Endothelial cell (in vitro differentiated cells): ENCODE results near the gene ATXN1. TPM values are rescaled to one million over a fixed set of nuclear protein-coding genes. Genes with fewer than 3 reads are reported as not detected.

ENCODE experiments used
- DNase-seq: peaks from one replicate; pipeline ENCODE4 v3.0.0; 2021; ENCODE audit warnings: low spot score
- H3K27ac Mint-ChIP-seq: one replicate; pipeline ENCODE4 v1.8.0; 2021; ENCODE audit warnings: mixed read lengths, inconsistent platforms; ENCODE audit not compliant: unreplicated experiment
- H3K27me3 Mint-ChIP-seq: one replicate; pipeline ENCODE4 v1.8.0; 2021; ENCODE audit warnings: mild to moderate bottlenecking, moderate library complexity, mixed read lengths, inconsistent platforms; ENCODE audit not compliant: unreplicated experiment
- H3K36me3 Mint-ChIP-seq: one replicate; pipeline ENCODE4 v1.8.0; 2021; ENCODE audit warnings: mild to moderate bottlenecking, low read depth, mixed read lengths, inconsistent platforms; ENCODE audit not compliant: unreplicated experiment
- H3K4me1 Mint-ChIP-seq: one replicate; pipeline ENCODE4 v1.8.0; 2021; ENCODE audit warnings: mild to moderate bottlenecking, mixed read lengths, inconsistent platforms; ENCODE audit not compliant: unreplicated experiment
- H3K4me3 Mint-ChIP-seq: one replicate; pipeline ENCODE4 v1.8.0; 2021; ENCODE audit warnings: mild to moderate bottlenecking, mixed read lengths, inconsistent platforms; ENCODE audit not compliant: unreplicated experiment
- H3K9me3 Mint-ChIP-seq: one replicate; pipeline ENCODE4 v1.8.0; 2021; ENCODE audit warnings: mixed read lengths, inconsistent platforms; ENCODE audit not compliant: unreplicated experiment
- total RNA-seq: library from RNA; stranded (reverse); fragmentation: NEBNext Ultra II Directional; extraction: Animal tissue kit (Norgen Biotek cat#: 25700); gene quantifications from one replicate; pipeline ENCODE4 v1.2.1, GENCODE V29; 2021; ENCODE audit not compliant: unreplicated experiment
- TF ChIP-seq, protein P1 (sequence below): fragments of 200-600 bp; sonication (generic); IDR thresholded peaks from one replicate; pipeline ENCODE4 v1.5.0; 2021; ENCODE audit warnings: antibody characterized with exemption; ENCODE audit not compliant: unreplicated experiment

ATXN1 gene
- total RNA-seq, 1 donor from 2014 or later, result 18.7 TPM

DNA sequence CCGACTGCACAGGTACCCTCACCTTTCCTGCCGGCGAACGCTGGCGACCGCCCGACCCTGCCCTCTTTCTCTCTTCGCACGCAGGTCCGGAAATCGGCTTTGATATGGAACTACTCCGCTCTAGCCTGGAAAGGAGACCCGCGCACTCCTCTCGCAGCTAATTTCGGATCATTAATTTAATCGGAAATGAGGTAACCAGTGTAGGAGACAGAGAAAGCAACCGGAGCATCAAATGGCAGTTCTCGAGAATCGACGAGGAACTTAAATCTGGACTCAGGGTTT lies 949 bp upstream of the ATXN1 start:
- TF ChIP-seq, protein P1, sequence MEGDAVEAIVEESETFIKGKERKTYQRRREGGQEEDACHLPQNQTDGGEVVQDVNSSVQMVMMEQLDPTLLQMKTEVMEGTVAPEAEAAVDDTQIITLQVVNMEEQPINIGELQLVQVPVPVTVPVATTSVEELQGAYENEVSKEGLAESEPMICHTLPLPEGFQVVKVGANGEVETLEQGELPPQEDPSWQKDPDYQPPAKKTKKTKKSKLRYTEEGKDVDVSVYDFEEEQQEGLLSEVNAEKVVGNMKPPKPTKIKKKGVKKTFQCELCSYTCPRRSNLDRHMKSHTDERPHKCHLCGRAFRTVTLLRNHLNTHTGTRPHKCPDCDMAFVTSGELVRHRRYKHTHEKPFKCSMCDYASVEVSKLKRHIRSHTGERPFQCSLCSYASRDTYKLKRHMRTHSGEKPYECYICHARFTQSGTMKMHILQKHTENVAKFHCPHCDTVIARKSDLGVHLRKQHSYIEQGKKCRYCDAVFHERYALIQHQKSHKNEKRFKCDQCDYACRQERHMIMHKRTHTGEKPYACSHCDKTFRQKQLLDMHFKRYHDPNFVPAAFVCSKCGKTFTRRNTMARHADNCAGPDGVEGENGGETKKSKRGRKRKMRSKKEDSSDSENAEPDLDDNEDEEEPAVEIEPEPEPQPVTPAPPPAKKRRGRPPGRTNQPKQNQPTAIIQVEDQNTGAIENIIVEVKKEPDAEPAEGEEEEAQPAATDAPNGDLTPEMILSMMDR, result no peak
- Mint-ChIP-seq H3K9me3 (no peaks in the 10 kb centered on the region), H3K27me3 (peaks cover 5% of the 10 kb centered on the region), H3K4me3 (peak overlapping the region; percentile 95), H3K36me3 (peaks cover 3% of the 10 kb centered on the region), H3K27ac (no peak overlapping the region), H3K4me1 (peaks cover 18% of the 10 kb centered on the region)
- no peak for DNase-seq

DNA sequence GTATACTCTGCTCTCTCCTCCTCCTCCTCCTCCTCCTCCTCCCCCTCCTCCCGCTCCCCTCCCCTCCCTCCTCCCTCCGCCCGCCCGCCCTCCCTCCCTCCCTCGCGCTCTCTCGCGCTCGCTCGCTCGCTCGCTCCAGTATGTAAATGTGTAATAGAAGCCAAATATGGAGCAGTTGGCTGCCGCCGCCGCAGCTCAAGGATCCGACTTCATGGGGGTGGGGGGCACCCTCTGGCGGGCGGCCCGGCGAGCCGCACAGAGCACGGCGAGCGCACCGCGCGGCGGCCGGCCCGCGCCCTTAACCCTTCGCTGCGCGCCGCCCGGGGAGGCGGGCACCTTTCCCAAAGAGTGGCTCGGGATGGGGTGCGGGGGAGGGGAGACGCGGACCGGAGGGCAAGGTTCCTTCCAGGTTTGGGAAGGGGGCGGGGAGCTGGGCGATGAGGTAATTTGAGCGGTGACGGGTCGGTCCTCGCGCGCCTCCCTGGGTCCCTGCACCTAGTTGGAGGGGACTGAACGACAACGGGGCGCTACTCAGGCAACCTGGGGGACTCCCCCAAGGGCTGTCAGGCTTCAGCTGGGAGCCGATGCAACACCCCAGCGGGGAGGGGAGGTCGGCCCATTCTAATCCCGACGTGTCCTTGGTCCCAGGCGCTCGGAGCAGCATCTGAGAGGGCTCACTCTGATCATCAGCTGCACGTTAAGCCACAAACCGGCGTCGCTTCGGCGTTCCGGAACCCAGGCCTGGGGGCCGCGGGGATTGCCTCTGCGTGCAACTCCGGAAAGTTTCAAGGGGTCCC lies 409 bp upstream of the ATXN1 start:
- Mint-ChIP-seq H3K4me1 (peaks cover 18% of the 10 kb centered on the region), H3K9me3 (no peaks in the 10 kb centered on the region), H3K4me3 (peak overlapping the region; percentile 95), H3K27me3 (peaks cover 5% of the 10 kb centered on the region), H3K36me3 (peaks cover 3% of the 10 kb centered on the region), H3K27ac (no peak overlapping the region)
- TF ChIP-seq, protein P1, result no peak
- peak; percentile 74 for DNase-seq

DNA sequence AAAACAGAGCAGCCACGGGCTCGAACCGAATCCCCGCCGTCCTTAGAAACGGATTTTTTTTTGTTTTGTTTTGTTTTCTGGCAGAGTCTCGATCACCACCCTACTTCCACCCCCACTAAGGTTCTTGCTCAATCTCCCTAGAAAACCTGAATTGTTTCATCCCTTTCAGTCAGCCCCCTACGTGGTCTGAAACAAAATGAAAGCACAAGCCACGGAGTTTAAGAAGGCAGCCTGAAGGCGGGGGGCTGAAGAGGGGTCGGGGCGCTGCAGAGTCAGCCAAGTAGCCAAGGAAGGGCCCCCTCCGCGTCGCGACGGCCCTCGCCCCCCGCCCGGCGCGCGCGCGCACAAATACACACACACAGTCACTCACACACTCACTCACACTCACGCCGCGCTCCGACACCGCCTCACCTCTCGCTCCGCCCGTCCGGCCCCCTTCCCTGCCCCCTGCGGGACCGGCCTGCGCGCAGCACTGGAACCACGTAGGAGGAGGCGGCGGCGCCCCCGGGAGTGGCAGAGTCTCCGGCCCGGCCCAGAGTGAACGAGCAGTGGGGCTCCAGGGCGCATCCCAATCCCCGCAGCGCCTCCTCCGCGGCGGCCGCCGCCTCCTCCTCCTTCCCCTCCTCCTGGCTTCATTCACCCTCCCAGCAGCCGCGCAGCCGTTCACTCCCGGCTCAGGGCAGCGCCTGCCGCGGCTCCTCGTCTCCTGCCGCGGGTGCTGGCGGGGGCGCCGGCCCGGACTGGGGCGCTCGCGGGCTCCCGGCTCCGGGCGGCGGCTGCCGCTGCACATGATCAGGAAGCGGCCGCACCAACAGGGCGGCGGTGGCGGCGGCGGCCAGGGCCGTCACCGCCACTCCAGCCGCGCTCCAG lies 1.4 kb downstream of the ATXN1 start:
- peak overlapping the region; percentile 93 for H3K27ac Mint-ChIP-seq
- H3K4me3 Mint-ChIP-seq, result peak overlapping the region; percentile 94

DNA sequence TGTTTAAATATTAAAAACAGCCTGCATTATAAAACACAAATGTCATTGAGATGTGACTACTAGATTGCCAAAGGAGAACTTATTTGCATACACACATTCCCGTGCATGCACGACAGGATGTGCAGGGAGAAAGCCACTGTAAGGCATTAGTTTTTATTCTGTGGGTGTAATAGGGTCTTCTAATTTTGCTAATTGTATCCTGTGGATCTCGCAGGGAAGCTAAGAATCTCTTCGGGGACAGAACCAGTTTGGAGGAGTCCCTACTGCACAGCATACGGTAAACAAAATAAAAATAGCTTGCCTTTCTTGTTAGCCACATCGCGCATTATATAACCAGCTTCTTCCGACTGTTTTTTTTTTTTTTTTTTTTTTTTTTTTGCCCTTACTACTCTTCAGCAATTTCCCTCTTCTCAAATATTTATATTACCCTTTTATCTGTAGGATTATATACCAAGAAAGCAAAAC lies 2.0 kb downstream of the ATXN1 start:
- Mint-ChIP-seq H3K4me1 (peaks cover 18% of the 10 kb centered on the region), H3K27me3 (peaks cover 5% of the 10 kb centered on the region), H3K36me3 (peaks cover 3% of the 10 kb centered on the region), H3K27ac (peak overlapping the region; percentile 93), H3K9me3 (no peaks in the 10 kb centered on the region), H3K4me3 (peak overlapping the region; percentile 94)
- DNase-seq, result peak; percentile 8
- TF ChIP-seq, protein P1, result no peak

More for the DNA sequence above, 1.4 kb downstream of the ATXN1 start:
- Mint-ChIP-seq H3K4me1 (peaks cover 18% of the 10 kb centered on the region), H3K9me3 (no peaks in the 10 kb centered on the region), H3K36me3 (peaks cover 3% of the 10 kb centered on the region), H3K27me3 (peaks cover 5% of the 10 kb centered on the region)
- peak; percentile 82 for DNase-seq
- TF ChIP-seq, protein P1, result no peak
